ENCODE measurements around the gene CLEC18A.
"Not testable (repeated sequence)": the region's sequence is repeated elsewhere in the genome, so short reads cannot be mapped to it uniquely, and the experiment has no call there.

CLEC18A gene

GRCh38 chr16:69951017-69951671 lies at the start of gene CLEC18A:
CLEC18A (plus strand) TSS chr16:69951334; CDS start chr16:69951367, 33 bp downstream.
- DNase-seq = not testable (repeated sequence)

DNA sequence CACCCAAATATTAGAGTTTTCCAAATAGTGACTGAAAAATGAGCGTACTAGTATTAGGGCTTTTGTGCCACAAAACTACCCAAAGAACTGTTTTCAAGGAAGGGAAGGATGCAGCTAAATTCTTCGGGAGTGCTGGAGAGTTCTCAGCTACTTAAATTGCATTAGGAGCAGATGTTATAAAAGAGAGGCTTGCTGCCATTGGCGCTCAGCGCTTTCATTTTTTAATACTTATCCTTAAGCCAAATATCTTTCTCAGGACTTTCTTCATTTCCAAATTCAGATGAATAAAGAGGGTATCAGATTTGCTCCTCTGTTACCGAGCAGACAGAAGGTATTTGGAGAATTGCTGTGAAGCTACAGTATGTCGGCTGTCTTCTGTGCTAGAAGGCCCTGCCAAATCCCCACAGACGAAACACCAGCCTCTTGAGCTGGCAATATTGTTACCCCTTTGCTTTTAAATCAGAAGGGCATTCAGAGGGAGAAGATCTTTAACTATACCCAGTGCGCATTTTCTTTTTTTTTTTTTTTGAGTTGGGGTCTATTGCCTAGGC lies 47.2 kb upstream of the CLEC18A start:
- DNase-seq = no peak

GRCh38 chr16:69904495-69905170 lies 46.5 kb upstream of the CLEC18A start:
- no peak for DNase-seq

- DNase-seq = no peak
Measured at GRCh38 chr16:69905171-69905555, 46.0 kb upstream of the CLEC18A start.

DNA sequence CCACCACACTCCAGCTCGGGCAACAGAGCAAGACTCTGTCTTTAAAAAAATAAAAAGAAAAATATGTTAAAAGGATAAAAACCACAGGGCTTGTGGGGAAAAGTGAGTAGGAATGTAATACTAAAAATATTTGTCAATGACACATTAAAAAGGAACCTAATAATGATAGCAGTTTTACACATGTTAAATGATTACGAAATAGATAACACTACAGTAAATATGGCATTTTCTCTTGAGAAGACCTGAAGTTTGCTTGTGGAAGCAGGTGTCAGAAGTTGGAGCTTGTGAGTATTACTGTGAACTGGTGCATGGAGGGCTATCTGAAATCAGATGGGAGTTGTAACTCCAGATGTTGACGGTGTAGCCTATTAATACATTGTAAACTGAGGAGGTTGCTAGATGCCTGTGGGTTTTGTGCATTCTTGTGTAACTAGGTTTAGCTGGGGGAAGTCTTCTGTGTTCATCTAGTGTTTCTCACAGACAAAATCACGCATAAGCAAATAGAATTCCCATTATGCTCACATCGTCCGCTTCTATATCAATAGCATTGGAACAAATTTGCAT lies 44.2 kb upstream of the CLEC18A start:
- no peak for DNase-seq

- no peak for DNase-seq
Measured at GRCh38 chr16:69909043-69909442, 42.1 kb upstream of the CLEC18A start.

DNA sequence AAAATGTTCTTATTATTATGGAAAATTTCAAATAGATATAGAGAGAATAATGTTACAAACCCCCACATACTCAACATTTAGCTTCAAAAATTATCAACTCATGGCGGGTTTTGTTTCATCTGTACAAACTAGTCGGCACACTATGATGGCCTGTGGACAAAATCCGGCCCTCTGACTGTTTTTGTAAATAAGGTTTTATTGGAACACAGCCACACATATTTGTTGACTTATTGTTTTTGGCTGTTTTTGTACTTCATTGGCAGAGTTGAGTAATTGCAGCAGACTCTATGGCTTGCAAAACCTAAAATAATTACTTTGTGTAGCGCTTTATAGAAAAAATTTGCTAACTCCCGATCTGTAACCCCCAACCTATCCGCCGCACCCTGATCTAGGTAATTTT lies 41.4 kb upstream of the CLEC18A start:
- no peak for DNase-seq

GRCh38 chr16:69910964-69911363 lies 40.2 kb upstream of the CLEC18A start:
- no peak for DNase-seq

GRCh38 chr16:69916462-69916861 lies 34.7 kb upstream of the CLEC18A start:
- no peak for DNase-seq

DNA sequence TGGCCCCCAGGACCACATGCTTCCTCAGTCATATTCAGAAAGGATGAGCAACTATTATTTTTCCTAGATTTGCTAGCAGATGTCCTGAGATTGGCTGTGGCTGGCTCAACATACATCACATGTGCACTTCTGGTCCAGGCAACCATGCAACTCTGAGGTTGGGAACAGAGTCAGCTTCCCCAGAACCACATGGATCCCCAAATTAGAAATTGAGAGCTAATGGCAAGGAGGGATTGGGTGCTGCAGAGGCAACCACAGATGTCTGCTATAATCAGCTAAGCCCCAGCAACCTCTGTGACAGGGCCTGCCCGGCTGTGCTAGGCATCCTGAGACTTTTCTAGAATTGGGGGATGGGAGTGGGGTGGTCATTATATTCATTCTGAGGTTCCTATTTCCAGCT lies 33.8 kb upstream of the CLEC18A start:
- DNase-seq = no peak

DNA sequence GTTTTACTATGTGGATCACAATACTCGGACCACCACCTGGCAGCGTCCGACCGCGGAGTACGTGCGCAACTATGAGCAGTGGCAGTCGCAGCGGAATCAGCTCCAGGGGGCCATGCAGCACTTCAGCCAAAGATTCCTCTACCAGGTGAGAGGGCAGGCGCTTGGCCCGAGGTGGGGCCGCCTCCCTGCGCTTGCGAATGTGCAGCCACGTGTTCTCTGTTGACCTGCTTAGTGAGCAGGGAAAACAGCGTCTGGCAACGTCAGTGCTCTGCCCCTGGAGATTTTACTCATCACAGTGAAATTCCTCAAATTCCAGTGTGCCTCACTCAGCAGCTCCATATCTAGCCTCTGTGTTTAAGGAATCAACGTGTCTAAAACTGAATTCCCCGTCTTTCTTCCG lies 33.4 kb upstream of the CLEC18A start:
- peak; percentile 49 to 79 for DNase-seq

GRCh38 chr16:69918241-69918640 lies 32.9 kb upstream of the CLEC18A start:
- DNase-seq = no peak

- no peak for DNase-seq
Measured at GRCh38 chr16:69921127-69921526, 30.0 kb upstream of the CLEC18A start.

DNA sequence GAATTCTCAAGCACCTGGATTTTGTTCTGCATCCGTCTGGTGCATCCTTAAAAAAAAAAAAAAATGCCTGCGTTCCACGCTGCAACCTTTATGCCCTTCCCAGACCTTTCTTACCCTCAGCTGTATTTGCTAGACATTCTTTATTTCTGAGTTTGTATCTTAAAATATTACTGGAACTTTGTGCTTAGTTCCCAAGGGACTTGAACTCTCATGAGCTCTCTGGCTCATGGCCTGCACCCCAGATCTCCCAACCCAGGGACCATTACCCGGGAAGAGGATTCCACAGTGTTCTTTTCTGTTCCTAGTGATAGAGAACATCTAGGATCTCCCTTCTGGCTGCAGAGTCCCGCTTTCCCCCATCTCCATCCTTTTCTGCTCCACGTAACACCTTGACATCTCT lies 28.9 kb upstream of the CLEC18A start:
- no peak for DNase-seq

GRCh38 chr16:69924041-69924775 lies 26.9 kb upstream of the CLEC18A start:
- DNase-seq = no peak

DNA sequence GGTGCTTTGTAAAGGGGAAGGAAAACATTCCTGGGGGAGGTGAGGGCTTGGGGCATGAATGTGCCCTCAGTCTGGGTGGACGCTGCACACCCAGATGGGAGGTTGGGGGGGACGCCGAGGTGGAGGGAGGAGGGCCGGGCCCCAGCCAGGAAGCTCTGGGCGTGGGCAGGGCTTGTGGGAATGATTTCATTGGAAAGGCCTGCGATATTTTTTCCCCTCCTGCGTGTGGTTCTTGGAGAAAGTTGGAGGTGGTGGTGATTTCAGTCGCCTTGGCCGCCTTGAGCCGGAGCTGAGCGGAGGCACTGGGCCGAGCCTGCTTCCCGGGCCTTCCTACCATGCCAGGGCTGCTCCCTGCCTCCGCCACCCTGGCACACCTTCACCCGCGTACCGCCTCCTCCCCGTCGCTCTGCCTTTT lies 26.4 kb upstream of the CLEC18A start:
- no peak for DNase-seq

DNA sequence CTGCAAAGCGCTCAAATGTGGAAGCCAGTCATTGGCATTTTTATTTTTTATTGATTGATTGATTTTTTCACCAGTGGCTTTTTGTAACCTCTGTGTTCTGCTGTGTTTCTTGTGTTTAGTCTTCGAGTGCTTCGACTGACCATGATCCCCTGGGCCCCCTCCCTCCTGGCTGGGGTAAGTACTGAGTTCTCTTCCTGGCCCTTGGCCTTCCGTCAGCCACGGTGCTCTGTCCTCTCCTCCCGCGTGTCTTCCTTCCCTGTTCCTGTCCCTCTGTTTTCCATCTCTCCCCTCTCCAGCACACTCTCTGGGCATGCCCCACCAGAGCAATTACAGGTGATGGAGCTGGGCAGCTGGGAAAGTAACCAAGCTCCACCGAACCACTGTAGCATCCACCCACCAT lies 25.8 kb upstream of the CLEC18A start:
- DNase-seq = no peak

DNA sequence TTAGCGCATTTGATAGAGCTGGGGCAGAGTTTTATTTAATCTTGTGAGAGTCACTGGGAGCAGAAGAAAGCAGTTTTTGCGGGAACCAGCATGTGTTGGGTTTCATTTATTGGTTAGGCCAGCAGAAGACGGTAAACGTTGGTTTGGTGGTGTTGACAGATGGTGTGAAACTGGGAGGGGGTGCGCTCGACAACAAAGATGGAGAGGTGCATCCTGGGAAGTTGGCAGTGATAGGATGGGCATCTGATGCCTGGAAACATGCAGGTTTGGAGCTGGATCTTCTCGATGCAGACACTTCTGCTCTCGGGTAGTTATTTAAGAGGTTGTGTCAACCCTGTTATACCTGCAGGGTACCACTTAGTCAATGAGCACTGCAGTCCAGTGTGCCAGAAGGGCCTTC lies 24.9 kb upstream of the CLEC18A start:
- no peak for DNase-seq

DNA sequence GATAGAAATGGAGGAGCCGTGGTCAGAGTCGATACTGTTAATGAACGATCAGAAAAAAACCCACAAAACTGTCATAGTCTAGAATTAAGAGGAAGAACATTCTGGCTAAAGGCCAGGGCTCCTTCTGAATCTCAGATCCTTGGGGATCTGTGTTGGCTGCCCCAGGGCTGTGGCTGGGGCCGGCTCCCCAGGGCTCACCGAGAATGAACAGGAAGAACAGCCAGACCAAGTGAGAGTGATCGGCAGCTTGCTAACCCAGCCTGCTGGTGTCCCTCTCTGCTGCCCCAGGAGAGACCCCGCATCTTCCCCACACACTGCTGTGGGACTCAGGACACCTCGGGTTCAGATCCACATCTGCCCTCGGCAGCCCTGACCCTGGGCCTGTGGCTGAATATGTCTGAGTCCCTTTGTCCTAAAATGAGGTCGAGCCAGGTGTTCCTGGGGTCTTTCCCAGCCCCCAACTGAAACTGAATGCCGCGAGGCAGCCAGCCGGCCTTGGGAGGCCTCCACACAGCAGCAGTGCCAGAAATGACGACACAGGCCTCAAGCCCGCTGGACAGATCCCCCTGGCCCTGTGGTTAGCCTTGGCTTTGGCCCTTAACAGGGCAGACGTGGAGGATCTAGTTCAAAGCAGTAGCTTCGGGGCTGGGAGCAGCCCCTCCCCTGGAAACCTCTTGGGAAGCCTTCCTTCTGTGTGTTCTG lies 23.9 kb upstream of the CLEC18A start:
- no peak for DNase-seq

- no peak for DNase-seq
Measured at GRCh38 chr16:69928856-69929400, 22.2 kb upstream of the CLEC18A start.

- DNase-seq = no peak
Measured at GRCh38 chr16:69929480-69929879, 21.7 kb upstream of the CLEC18A start.

DNA sequence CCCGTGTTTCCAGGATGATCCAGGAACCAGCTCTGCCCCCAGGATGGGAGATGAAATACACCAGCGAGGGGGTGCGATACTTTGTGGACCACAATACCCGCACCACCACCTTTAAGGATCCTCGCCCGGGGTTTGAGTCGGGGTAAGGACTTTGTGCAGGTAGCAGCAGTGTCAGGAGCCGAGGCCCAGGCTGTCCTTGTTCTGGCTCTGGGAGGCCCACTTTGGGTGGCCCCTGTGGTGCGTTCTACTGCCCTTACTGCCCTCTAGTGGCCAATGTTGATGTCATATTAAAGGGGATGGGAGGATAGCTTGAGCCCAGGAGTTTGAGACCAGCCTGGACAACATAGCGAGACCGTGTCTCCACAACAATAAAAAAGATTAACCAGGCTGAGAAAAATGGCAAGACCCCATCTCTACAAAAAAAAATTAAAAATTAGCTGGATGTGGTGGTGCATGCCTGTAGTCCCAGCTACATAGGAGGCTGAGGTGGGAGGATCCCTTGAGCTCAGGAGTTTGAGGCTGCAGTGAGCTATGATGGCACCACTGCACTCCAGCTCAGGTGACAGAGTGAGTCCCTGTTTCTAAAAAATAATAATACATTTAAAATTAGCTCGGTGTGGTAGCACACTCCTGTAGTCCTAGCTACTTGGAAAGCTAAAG lies 20.9 kb upstream of the CLEC18A start:
- peak in 1 of 2 experiments; percentile 36 for DNase-seq

All from SW 1271 (cell line).